ENCODE measurements around the gene RIPPLY1.
"Not testable (repeated sequence)": the region's sequence is repeated elsewhere in the genome, so short reads cannot be mapped to it uniquely, and the experiment has no call there.

RIPPLY1 gene

GRCh38 chrX:106894392-106894909, 8.7 kb downstream of the RIPPLY1 start:
- FAIRE-seq, result no peak
- TF ChIP-seq CTCF (IDR thresholded peaks at IDR 0.05; ENCODE audit: insufficient read depth, missing control alignments), result peak; percentile 83
- DNase-seq (ENCODE audit: insufficient read length, low spot score), result no peak

- no peak for DNase-seq (ENCODE audit: insufficient read length, low spot score)
- no peak for TF ChIP-seq CTCF (IDR thresholded peaks at IDR 0.05; ENCODE audit: insufficient read depth, missing control alignments)
Measured at GRCh38 chrX:106891762-106892460, 11.2 kb downstream of the RIPPLY1 start.

DNA sequence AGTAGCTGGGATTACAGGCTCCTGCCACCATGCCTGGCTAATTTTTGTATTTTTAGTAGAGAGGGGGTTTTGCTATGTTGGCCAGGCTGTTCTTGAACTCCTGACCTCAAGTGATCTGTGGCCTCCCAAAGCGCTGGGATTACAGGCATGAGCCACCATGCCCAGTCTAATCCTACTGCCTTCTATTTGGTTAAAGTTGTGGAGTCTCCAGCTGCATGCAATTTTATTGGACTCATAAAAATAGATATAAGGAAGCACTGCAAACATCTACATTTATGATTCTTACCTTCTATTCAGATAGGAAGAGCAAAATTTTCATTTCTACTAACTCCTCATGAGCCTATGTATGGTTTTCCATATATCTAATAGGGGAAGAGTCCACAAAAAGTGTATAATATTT, 13.7 kb downstream of the RIPPLY1 start:
- no peak for FAIRE-seq
- no peak for DNase-seq (ENCODE audit: insufficient read length, low spot score)
- no peak for TF ChIP-seq CTCF (IDR thresholded peaks at IDR 0.05; ENCODE audit: insufficient read depth, missing control alignments)

More at GRCh38 chrX:106891762-106892460, 11.2 kb downstream of the RIPPLY1 start:
- FAIRE-seq, result no peak

GRCh38 chrX:106875151-106875550, 28.0 kb downstream of the RIPPLY1 start:
- DNase-seq (ENCODE audit: insufficient read length, low spot score) (no peak), FAIRE-seq (peak; percentile 11)
- no peak for TF ChIP-seq CTCF (IDR thresholded peaks at IDR 0.05; ENCODE audit: insufficient read depth, missing control alignments)

- FAIRE-seq (peak; percentile 80), DNase-seq (ENCODE audit: insufficient read length, low spot score) (no peak)
- TF ChIP-seq CTCF (IDR thresholded peaks at IDR 0.05; ENCODE audit: insufficient read depth, missing control alignments), result peak; percentile 43
Measured at GRCh38 chrX:106874075-106874474, 29.1 kb downstream of the RIPPLY1 start.

DNA sequence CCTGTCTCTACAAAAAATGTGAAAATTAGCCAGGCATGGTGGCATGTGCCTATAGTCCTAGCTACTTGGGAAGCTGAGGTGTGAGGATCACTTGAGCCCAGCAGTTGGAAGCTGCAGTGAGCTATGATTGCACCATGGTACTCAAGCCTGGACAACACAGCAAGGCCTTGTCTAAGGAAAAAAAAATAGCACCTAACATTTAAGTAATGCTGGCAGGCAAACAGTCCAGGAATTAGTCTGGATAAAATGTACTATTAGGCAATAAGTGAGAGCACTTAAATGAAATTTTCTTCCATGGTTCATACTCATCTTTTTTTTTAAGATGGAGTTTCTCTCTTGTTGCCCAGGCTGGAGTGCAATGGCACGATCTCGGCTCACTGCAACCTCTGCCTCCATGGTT, 30.3 kb downstream of the RIPPLY1 start:
- FAIRE-seq; DNase-seq (ENCODE audit: insufficient read length, low spot score): not testable (repeated sequence)

DNA sequence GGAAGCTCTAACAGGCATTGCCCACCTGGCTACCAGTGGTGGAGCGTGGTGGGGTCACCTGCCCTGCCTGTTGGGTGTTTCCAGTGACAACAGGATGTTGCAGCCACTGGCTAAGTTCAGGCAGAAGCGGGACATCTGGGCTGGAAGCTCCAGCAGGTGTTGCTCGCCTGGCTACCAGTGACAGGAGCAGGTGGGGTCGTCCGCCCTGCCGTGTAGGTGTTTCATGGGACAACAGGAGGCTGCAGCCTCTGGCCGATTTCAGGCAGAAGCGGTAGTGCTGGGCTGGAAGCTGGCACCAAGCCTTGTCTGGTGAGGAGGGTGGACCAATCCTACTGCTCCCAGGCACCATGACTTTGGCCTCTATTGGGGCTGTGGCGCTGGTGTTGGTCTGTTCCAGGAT, 39.4 kb downstream of the RIPPLY1 start:
- FAIRE-seq (no peak), DNase-seq (ENCODE audit: insufficient read length, low spot score) (no peak)
- TF ChIP-seq CTCF (IDR thresholded peaks at IDR 0.05; ENCODE audit: insufficient read depth, missing control alignments), result no peak

All from D721Med (cell line).